ENCODE measurements around the gene TIMM17A. TPM values are rescaled to one million over a fixed set of nuclear protein-coding genes. Genes with fewer than 3 reads are reported as not detected.
A peak's percentile ranks its signal among the peaks of the same experiment; 100 is the strongest.

The TIMM17A gene
- total and polyA plus RNA-seq, 2 of the 8 experiments (the other 6 are each of a cell fraction or from before 2014, with no cell fraction given): 30.3 to 57.1 TPM

GRCh38 chr1:201983380-201983805 is 28.1 kb downstream of the TIMM17A start:
- Histone ChIP-seq H3K4me1 (replicated peaks in 1 of 4; ENCODE audit: control insufficient read depth in 3 of 4, insufficient read depth in 4 of 4, low read length in 3 of 4) (peaks cover 0 to 4% (median 2%) of the 10 kb centered on the region in 4 experiments; a peak in 5 of 7 replicates), H2BK5ac (ENCODE audit: low read depth, low read length) (no peak overlapping the region), H4K8ac (ENCODE audit: extremely low read depth, insufficient read depth, low read length) (peak overlapping the region; percentile 76; the same call in 1 of the 2 replicates), H3K23ac (ENCODE audit: insufficient read length) (no peak overlapping the region), H3K23me2 (ENCODE audit: low read depth, low read length) (peaks cover 6% of the 10 kb centered on the region), H2BK15ac (ENCODE audit: low read length) (no peak overlapping the region), H4K20me1 (replicated peaks in 1 of 2; ENCODE audit: control insufficient read depth in 1 of 2, insufficient read depth in 2 of 2, low read length in 2 of 2) (peaks cover 0 to 2% of the 10 kb centered on the region in 2 experiments), H3K4me2 (ENCODE audit: insufficient read depth in 1 of 2, low read depth in 2 of 2, low read length in 2 of 2) (peak overlapping the region; percentile 86), H3K36me3 (ENCODE audit: control insufficient read depth in 2 of 4, insufficient read depth in 4 of 4, low read length in 3 of 4) (no peaks in the 10 kb centered on the region), H3K27me3 (replicated peaks in 1 of 4; ENCODE audit: control insufficient read depth in 3 of 4, extremely low read depth in 1 of 4, insufficient read depth in 3 of 4, low read length in 3 of 4) (peaks cover 0 to 3% (median 0%) of the 10 kb centered on the region in 4 experiments; a peak in 1 of 7 replicates), H3K4me3 (ENCODE audit: extremely low read depth in 1 of 4, insufficient read depth in 2 of 4, low read depth in 3 of 4, low read length in 4 of 4) (peak overlapping the region; percentile 78 to 87 (median 82)), H4K5ac (ENCODE audit: insufficient read length, low read depth, low read length) (peak overlapping the region; percentile 1), H2BK12ac (ENCODE audit: low read depth, low read length) (no peak overlapping the region; the same call in 1 of the 2 replicates), H3K79me2 (ENCODE audit: control insufficient read depth in 1 of 2, insufficient read depth in 2 of 2, low read length in 2 of 2) (peaks cover 3 to 38% of the 10 kb centered on the region in 2 experiments; a peak in 3 of 4 replicates), H3K9me3 (ENCODE audit: insufficient read depth in 2 of 2, low read depth in 1 of 2, low read length in 1 of 2) (no peaks in the 10 kb centered on the region), H3K9ac (replicated peaks in 1 of 4; ENCODE audit: extremely low read depth in 1 of 4, low read depth in 3 of 4, low read length in 3 of 4) (peak overlapping the region in 3 of 4 experiments; percentile 55 to 74 (median 67); a peak in 5 of 7 replicates), H3K18ac (ENCODE audit: extremely low read depth, low read length) (no peak overlapping the region), H2AK5ac (ENCODE audit: low read depth, low read length) (no peak overlapping the region), H3K14ac (ENCODE audit: insufficient read length) (no peak overlapping the region), H2BK120ac (replicated peaks; ENCODE audit: low read depth, low read length) (no peak overlapping the region), H3K56ac (replicated peaks; ENCODE audit: insufficient read length, low read depth, low read length) (no peak overlapping the region), H3K79me1 (ENCODE audit: low read depth, low read length) (peaks cover 2% of the 10 kb centered on the region; the same call in 1 of the 2 replicates), H4K91ac (replicated peaks; ENCODE audit: insufficient read length, low read length) (no peak overlapping the region), H2BK20ac (ENCODE audit: low read length) (no peak overlapping the region), H3K4ac (replicated peaks; ENCODE audit: insufficient read length, low read depth, low read length) (no peak overlapping the region), H3K27ac (ENCODE audit: low read depth, low read length) (no peak overlapping the region), H2AFZ (ENCODE audit: low read length) (peak overlapping the region; percentile 86)
- DNase-seq (ENCODE audit: low read depth in 1 of 2, low spot score in 2 of 2) (no peak), FAIRE-seq (no peak)
- POLR2A ChIA-PET (ENCODE audit: partially characterized antibody): interaction anchor here (1.3 to 2.6 kb wide), 10 partner anchors 10 to 105 kb away, joined by 3 to 11 read pairs (median 6); partner anchors contain the start of genes ELF3 and TIMM17A
- 21% methylated on average over 11 of the region's 11 CpGs; no CpG with 5 or more reads in 1 of the 2 experiments for WGBS, 2 experiments (ENCODE audit: extremely low coverage in 1 of 2, insufficient coverage in 1 of 2, insufficient read length in 1 of 2, insufficient replicate concordance in 2 of 2, low coverage in 1 of 2, low lambda C conversion rate in 2 of 2, missing lambda C conversion rate in 1 of 2)
- CTCF ChIA-PET (ENCODE audit: partially characterized antibody): interaction anchor here (0.7 to 7.3 kb wide), 11 partner anchors 9 to 136 kb away, joined by 3 to 44 read pairs (median 5); no protein-coding TSS in a partner anchor
- no peak for TF ChIP-seq TBP (IDR thresholded peaks at IDR 0.05; ENCODE audit: low read depth, low read length)
